AG04449 (cell line): ENCODE results near the gene C19orf25.

Experiments used
- CTCF ChIA-PET: fragments of 350-600 bp; formaldehyde crosslinking; extraction: SDS; loops from one replicate; lab custom pipeline; 2021; ENCODE audit warnings: antibody characterized with exemption; lab: Yijun Ruan, JAX
- POLR2A ChIA-PET: fragments of 400-600, 350-600 bp; formaldehyde crosslinking; extraction: SDS; loops from one replicate; lab custom pipeline; 2020; ENCODE audit warnings: antibody characterized with exemption, inconsistent platforms; lab: Yijun Ruan, JAX
- DNase-seq: peaks from one replicate; pipeline ENCODE4 v3.0.0-alpha.2; 2010; ENCODE audit warnings: low read depth, low spot score
- H3K4me3 ChIP-seq: 2 replicates; pipeline ENCODE4 v1.5.1; 2011; ENCODE audit warnings: low read depth, mild to moderate bottlenecking, control low read depth, low read length
- TF ChIP-seq, protein P1 (sequence below): IDR thresholded peaks from one replicate; pipeline ENCODE4 v1.5.1; 2011; ENCODE audit warnings: mild to moderate bottlenecking, moderate library complexity, low read length, control low read depth, inconsistent platforms; ENCODE audit not compliant: insufficient read depth; ENCODE audit errors: missing control alignments

Gene C19orf25

DNA sequence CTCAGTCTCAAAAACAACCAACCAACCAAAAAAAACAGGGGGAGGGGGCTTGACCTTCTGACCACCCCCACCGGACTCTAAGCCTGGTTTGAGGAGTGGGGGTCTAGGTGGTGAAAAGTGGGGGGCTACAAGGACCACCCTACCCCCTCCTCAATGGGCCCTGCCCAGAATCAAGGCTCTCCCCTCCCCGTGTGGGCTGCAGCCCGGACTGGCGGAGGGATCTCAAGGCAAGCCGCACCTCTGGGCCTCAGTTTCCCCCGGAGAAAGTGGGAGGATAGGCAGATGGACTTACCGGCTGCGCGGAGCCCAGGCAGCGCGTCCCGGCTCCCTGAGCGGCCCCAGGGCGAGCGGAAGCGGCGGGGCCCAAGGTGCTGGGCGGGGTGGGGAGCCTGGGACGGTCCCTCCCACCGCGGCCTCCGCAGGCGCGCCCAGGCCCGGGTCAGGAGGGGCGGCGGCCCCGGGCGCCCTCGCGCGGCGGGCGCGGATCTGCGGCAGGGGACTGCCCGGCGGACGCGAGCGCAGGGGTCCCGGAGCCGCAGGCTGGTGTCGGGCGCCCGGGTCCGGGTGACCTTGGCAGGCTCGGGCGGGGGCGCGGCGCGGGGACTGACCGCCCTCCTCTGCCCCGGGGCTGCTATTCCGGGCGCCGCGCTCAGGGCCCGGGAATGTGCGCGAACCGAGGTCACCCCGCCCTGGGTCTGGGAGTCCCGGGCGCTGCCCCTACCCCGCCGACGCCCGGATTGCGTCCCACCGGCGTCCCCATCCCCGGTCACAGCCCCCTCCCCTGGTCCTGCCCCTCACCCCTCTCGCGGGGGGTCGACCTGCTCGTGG is 33.9 kb upstream of the C19orf25 start, which contains the start of gene ADAMTSL5:
ADAMTSL5 (minus strand) TSS at position 349 of the 828 bp plus-strand sequence. CDS start 2,076 bp downstream, outside the sequence.
- TF ChIP-seq, protein P1, sequence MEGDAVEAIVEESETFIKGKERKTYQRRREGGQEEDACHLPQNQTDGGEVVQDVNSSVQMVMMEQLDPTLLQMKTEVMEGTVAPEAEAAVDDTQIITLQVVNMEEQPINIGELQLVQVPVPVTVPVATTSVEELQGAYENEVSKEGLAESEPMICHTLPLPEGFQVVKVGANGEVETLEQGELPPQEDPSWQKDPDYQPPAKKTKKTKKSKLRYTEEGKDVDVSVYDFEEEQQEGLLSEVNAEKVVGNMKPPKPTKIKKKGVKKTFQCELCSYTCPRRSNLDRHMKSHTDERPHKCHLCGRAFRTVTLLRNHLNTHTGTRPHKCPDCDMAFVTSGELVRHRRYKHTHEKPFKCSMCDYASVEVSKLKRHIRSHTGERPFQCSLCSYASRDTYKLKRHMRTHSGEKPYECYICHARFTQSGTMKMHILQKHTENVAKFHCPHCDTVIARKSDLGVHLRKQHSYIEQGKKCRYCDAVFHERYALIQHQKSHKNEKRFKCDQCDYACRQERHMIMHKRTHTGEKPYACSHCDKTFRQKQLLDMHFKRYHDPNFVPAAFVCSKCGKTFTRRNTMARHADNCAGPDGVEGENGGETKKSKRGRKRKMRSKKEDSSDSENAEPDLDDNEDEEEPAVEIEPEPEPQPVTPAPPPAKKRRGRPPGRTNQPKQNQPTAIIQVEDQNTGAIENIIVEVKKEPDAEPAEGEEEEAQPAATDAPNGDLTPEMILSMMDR: no peak
- CTCF ChIA-PET: interaction anchor here (1.3 to 1.6 kb wide), 2 partner anchors 9 to 52 kb away, joined by 3 read pairs; no protein-coding TSS in a partner anchor
- H3K4me3 ChIP-seq: peak within 1 kb of the TSS; percentile 60
- no peak for DNase-seq
- POLR2A ChIA-PET: no interaction called here

- CTCF ChIA-PET: interaction anchor here (1.3 to 1.4 kb wide), 2 partner anchors 8 to 9 kb away, joined by 3 to 5 read pairs; no protein-coding TSS in a partner anchor
Measured at GRCh38 chr19:1511318-1512317, 32.6 kb upstream of the C19orf25 start.

GRCh38 chr19:1510807-1511206 is 31.8 kb upstream of the C19orf25 start:
- TF ChIP-seq, protein P1: no peak
- CTCF ChIA-PET: no interaction called here
- POLR2A ChIA-PET: no interaction called here
- DNase-seq: no peak
- no peak overlapping the region for H3K4me3 ChIP-seq

More at GRCh38 chr19:1511318-1512317, 32.6 kb upstream of the C19orf25 start:
- TF ChIP-seq, protein P1: no peak
- no peak for DNase-seq
- H3K4me3 ChIP-seq: no peak overlapping the region
- POLR2A ChIA-PET: no interaction called here

GRCh38 chr19:1510442-1510806 is 31.4 kb upstream of the C19orf25 start:
- CTCF ChIA-PET: no interaction called here
- TF ChIP-seq, protein P1: no peak
- no peak for DNase-seq

GRCh38 chr19:1509602-1510441 is 30.8 kb upstream of the C19orf25 start:
- H3K4me3 ChIP-seq: no peak overlapping the region
- ChIA-PET CTCF (interaction anchor here (0.9 to 1.1 kb wide), 3 partner anchors 9 to 81 kb away, joined by 3 read pairs; no protein-coding TSS in a partner anchor), POLR2A (no interaction called here)
- DNase-seq: no peak
- TF ChIP-seq, protein P1: no peak

More at GRCh38 chr19:1510442-1510806, 31.4 kb upstream of the C19orf25 start:
- H3K4me3 ChIP-seq: no peak overlapping the region
- POLR2A ChIA-PET: no interaction called here
